ENCODE data around the gene IQCH.
"Not testable (repeated sequence)": the region's sequence is repeated elsewhere in the genome, so short reads cannot be mapped to it uniquely, and the experiment has no call there.

The IQCH gene

GRCh38 chr15:67246606-67247005 lies 8.0 kb upstream of the IQCH start:
- DNase-seq: not testable (repeated sequence)

DNA sequence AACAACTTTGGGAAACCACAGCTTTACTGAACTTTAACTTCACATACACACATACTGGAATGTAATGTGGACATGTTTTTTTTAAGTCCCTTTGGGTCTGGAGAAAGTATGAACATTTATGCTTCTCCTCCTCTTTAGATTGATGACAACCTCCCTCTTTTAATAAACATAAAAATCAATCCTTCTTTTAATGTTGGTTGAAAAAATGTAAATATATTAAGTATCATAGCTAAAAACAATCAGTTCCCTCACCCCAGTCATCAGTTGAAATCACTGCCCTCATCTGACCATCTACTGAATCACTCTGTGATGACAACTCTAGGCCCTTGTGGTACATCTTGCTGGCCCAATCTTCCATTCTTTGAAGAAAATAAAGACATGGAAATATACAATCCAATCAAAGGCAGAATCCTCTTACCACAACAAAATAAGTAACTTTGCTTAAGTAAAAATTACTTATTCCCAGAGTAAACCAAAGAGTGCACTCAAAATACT lies 6.5 kb upstream of the IQCH start:
- no peak for DNase-seq

DNA sequence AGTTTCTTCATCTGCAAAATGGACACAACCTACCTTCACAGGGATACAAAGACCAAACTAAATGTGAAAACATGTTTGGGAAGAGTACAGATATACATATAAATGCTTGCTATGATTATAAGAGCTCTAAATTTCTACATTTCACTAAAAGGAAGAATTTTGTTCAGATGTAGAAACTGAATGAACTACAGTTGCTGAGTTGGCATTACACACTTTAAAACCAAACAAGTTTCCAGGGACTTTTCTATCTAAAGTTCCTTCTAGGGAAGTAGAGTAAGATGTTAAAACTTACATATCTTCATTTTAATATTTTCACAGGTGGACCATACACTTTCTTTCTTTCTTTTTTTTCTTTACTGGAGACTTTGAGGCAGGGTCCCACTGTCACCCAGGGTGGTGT lies 4.8 kb upstream of the IQCH start:
- DNase-seq: no peak

GRCh38 chr15:67251318-67251717 lies 3.3 kb upstream of the IQCH start:
- DNase-seq: no peak

DNA sequence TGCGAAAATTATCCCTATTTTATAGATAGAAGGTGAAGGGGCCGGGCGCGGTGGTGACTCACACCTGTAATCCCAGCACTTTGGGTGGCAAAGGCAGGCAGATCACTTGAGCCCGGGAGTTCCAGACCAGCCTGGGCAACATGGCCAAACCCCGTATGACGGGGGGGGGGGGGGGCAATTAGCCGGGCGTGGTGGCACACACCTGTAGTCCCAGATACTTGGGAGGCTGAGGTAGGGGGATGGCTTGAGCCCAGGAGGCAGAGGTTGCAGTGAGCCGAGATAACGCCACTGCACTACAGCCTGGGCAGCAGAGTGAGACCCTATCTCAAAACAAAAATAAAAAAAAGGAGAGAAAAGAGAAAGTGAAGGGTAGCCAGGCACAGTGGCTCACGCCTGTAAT lies 1.5 kb upstream of the IQCH start:
- DNase-seq: no peak

DNA sequence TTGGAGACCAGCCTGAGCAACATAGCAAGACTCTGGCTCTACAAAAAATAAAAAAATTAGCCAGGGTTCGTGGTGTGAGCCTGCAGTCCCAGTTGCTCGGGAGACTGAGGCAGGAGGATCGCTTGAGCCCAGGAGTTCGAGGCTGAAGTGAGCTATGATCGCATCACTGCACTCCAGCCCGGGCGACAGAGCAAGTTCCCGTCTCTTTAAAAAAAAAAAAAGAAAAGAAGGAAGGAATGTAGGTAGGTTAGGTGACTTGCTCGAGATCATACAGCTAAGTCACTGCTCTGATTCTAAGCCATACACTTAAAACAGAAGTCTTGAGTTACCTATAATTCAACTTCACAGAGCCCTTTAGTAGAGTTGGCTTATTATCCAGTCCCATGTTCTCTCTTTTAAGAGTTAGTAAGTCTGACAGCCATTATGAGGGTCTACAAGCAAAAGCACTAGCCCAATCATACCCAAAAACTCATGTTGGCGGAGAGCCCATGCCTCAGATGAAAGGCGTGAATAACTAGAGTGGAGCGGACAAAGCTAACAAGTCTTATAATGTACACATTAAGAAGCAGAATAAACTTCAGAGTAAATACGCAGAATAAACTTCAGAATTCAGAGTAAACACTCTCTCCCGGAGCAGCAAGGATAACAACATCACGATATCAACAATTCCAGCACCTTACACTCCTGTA lies 893 bp upstream of the IQCH start:
- no peak for DNase-seq

GRCh38 chr15:67256051-67256450 lies 1.5 kb downstream of the IQCH start:
- no peak for DNase-seq

DNA sequence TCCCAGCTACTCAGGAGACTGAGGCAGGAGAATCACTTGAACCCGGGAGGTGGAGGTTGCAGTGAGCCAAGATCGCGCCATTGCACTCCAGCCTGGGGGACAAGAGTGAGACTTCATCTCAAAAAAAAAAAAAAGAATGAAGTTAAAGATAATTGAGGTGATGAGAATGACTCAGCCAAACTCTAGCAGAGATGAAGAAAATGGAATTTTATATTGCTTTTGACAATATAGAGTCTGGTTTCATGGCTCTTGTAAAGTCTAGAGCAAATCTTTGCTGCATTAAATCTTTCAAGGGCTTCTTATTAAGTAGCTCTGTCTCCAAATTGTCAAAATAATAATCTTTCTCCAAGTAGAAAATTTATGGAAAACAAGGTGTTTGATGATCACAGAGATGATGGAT lies 3.8 kb downstream of the IQCH start:
- DNase-seq: not testable (repeated sequence)

DNA sequence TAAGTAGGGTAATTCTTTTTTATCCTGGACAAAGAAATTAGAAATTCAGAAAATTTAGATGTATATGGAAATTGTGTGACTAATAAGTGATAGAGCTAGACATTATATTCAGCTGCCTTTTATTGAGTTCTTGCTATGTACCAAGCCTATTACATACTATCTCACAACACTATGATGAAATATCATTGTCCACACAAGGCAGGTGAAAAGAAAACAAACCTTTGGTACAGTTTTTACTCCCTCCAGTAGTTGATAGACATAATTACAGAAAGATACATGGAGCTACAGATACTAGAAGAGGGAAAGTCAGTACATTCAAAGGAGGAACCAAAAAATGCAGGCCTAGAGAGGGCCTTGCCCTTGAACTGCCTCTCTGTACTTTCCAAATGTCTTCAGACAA lies 4.8 kb downstream of the IQCH start:
- no peak for DNase-seq

- no peak for DNase-seq
Observed at GRCh38 chr15:67259806-67260205, 5.2 kb downstream of the IQCH start.

DNA sequence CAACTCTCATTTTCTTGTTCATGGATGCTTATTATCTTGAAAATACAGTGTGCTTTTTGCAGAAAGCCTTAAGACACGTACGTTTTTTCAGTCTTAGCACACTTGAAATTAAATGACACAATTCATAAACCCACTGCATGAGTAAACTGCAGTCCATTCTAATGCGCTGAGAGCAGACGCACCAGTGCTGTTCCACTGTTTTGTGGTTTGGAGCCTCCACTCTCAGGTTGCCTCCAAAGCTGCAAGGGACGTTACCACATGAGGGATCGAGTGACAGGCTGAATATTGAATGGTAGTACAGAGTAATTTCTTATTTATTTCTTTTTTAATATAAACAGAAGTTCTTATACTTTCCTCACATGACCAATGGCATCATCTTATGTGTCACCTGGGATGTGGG lies 12.3 kb downstream of the IQCH start:
- no peak for DNase-seq

- DNase-seq: no peak
Observed at GRCh38 chr15:67267440-67267839, 12.9 kb downstream of the IQCH start.

- no peak for DNase-seq
Observed at GRCh38 chr15:67267951-67268941, 13.7 kb downstream of the IQCH start.

- no peak for DNase-seq
Observed at GRCh38 chr15:67274236-67274635, 19.6 kb downstream of the IQCH start.

GRCh38 chr15:67276666-67277065 lies 22.1 kb downstream of the IQCH start:
- no peak for DNase-seq

DNA sequence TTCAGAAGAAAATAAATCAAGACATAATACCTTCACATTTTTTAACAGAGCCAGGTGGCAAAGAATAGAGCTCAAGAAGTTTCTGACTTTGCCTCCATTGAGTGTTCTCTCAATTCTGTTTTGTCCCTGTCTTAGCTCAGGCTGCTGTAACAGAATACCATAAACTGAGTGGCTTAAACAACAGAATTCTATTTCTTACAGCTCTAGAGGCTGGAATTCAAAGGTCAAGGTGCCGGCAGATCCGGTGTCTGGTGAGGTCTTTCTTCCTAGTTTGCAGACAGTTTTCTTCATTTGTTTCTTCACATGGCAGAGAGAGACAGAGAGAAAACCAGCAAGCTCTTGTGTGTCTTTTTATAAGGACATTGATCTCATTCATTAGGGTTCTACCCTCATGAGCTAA lies 25.6 kb downstream of the IQCH start:
- no peak for DNase-seq

DNA sequence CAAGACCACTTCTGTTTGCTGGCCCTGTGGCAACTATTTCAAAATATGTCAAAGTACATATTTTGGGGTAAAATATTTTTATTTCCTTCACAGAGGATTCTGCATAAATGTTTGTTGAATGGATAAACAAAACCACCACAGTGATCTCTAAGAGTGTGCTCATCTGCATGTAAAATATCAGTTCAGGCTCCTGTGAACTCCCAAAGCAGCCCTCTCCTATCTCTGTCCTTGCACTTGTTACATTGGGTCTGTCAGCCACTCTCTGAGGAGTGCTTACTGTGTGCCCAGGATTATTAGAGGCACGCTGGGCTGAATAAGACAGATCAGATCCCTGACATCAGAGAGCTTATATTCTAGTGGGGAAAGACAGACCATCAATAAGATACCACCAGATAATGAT lies 27.1 kb downstream of the IQCH start:
- no peak for DNase-seq

DNA sequence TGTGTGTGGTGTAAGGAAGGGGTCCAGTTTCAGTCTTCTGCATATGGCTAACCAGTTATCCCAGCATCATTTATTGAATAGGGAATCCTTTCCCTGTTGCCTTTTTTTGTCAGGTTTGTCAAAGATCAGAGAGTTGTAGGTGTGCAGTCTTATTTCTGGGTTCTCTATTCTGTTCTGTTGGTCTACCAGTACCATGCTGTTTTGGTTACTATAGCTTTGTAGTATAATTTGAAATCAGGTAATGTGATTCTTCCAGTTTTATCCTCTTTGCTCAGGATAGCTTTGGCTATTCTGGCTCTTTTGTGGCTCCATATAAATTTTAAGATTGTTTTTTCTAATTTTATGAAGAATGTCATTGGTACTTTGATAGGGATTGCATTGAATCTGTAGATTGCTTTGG lies 31.0 kb downstream of the IQCH start:
- not testable (repeated sequence) for DNase-seq

GRCh38 chr15:67286400-67286799 lies 31.8 kb downstream of the IQCH start:
- DNase-seq: not testable (repeated sequence)

DNA sequence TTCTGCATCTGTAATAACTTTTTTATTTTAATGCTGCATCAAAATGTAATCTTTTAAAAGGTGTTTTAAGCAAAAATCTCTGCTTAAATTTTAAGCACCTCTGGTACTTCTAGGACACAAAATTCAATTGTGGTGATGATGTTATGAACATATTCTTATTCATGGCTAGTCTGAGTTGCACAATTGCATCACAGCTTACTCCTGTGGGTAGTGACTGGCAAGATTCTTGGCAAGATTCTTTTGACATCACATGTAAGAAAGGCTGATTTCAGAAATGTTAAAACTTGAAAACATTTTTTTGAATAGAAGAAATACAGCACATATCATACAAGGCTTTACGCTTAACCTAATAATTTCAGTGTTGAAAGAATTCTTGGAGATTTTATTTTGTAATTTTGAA lies 35.7 kb downstream of the IQCH start:
- no peak for DNase-seq

GRCh38 chr15:67296188-67296587 lies 41.6 kb downstream of the IQCH start:
- no peak for DNase-seq

DNA sequence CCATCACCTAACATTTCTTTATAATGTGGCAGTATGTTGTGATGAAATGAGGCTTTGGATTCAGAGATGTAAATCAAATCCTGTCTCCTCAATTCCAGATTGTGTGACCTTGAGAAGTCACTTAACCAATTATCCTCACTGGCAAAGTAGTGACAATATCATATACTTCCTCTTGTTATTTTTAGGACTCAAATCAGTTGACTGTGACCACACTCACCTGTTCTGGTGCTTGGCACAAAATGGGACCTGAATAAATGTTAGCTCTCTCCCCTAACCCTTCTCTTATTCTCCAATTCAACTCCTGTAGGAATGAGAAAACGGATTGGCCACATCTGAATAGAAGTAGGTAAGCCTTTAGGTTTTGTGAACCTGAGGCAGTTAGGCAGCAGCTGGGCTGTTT lies 42.1 kb downstream of the IQCH start:
- DNase-seq: no peak

All from hypothalamus (tissue), 51 donors.